ACC112 (cell line): ENCODE measurements around the gene NEK9.

ENCODE experiments used
- H2AFZ ChIP-seq: fragments of 200-600 bp; sonication (generic); one replicate; pipeline ENCODE4 v1.6.0; 2017; ENCODE audit warnings: antibody characterized with exemption, low read length; ENCODE audit not compliant: unreplicated experiment
- H3K27ac ChIP-seq: fragments of 200-600 bp; sonication (generic); 2 replicates; pipeline ENCODE4 v1.5.1; 2014; ENCODE audit warnings: low read depth, mild to moderate bottlenecking, antibody characterized with exemption, low read length, moderate library complexity
- H3K27me3 ChIP-seq: fragments of 200-600 bp; sonication (generic); 2 replicates; pipeline ENCODE4 v1.6.1; 2014; ENCODE audit warnings: mild to moderate bottlenecking, antibody characterized with exemption, low read length, moderate library complexity, mixed read lengths; ENCODE audit not compliant: insufficient read depth
- H3K36me3 ChIP-seq: fragments of 200-600 bp; sonication (generic); 2 replicates; pipeline ENCODE4 v1.6.1; 2016; ENCODE audit warnings: mild to moderate bottlenecking, antibody characterized with exemption, low read length, moderate library complexity, mixed read lengths; ENCODE audit not compliant: insufficient read depth
- H3K4me1 ChIP-seq: fragments of 200-600 bp; sonication (generic); one replicate; pipeline ENCODE4 v1.6.1; 2016; ENCODE audit warnings: low read length, mixed read lengths; ENCODE audit not compliant: insufficient read depth, unreplicated experiment, control insufficient read depth
- H3K4me3 ChIP-seq: fragments of 200-600 bp; sonication (generic); 2 replicates; pipeline ENCODE4 v1.5.1; 2014; ENCODE audit warnings: mild to moderate bottlenecking, low read depth, low read length
- H3K79me2 ChIP-seq: fragments of 200-600 bp; sonication (generic); one replicate; pipeline ENCODE4 v1.6.0; 2016; ENCODE audit warnings: low read length; ENCODE audit not compliant: control insufficient read depth, unreplicated experiment, insufficient read depth

Gene NEK9

DNA sequence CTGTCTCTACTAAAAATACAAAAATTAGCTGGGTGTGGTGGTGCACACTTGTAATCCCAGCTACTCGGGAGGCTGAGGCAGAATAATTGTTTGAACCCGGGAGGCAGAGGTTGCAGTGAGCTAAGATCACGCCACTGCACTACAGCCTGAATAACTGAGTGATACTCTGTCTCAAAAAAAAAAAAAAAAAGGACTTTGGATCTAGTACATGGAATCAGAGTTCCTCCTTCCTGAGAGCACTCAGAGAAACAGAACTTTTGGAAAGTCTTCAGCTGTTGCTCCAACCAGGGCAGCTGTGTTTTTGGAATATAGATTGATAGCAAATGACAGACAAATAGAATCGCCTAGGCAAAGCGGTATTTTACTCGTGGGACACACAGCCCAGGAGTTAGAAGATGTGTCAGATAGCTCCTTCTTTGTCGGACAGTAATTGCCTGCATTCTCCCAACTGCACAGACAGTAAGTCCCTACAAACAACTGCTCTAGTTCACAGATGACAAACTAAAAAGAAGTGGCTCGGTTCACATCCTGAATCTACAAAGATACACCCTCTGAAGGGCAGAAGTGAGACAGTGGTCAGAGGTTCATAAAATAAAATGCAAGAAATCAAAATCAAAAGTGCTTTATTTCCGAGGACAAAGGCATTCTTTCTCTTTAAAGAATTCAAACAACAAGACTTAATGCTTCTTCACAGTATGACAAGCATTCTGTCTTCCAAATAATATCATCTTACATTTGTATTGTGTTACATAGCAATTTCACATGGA is 17.1 kb upstream of the NEK9 start:
- Histone ChIP-seq H3K79me2 (peaks cover 27% of the 10 kb centered on the region), H3K4me3 (no peak overlapping the region), H3K27ac (no peak overlapping the region), H3K36me3 (0 out of 2 replicates have a peak, but pooled peaks cover 5% of the 10 kb centered on the region), H2AFZ (no peak overlapping the region), H3K27me3 (no peaks in the 10 kb centered on the region), H3K4me1 (peaks cover 9% of the 10 kb centered on the region)

DNA sequence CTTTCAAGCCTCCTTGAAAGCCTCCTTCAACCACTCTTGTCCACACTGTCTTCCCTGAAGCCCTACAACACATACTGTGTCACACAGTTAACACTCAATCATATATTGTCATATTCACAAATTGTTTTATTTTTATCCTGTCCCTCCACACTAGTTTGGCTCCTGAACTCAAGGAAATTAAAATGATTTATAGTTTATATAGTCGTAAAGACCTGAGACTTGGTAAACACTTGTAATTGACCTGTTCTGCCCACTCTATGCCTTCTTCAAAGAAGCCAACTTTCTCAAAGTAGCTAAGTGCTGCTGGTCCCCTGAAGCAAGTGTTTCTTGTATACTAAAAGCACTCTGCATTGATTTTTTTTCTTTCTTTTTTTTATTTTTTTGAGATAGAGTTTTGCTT is 15.6 kb upstream of the NEK9 start:
- peak overlapping the region; percentile 19; the same call in 1 of the 2 replicates for H3K27ac ChIP-seq
- H3K79me2 ChIP-seq, result peaks cover 37% of the 10 kb centered on the region
- H3K4me1 ChIP-seq, result peaks cover 9% of the 10 kb centered on the region
- H2AFZ ChIP-seq, result no peak overlapping the region
- H3K4me3 ChIP-seq, result no peak overlapping the region
- H3K36me3 ChIP-seq, result 0 out of 2 replicates have a peak, but pooled peaks cover 5% of the 10 kb centered on the region
- no peaks in the 10 kb centered on the region for H3K27me3 ChIP-seq

DNA sequence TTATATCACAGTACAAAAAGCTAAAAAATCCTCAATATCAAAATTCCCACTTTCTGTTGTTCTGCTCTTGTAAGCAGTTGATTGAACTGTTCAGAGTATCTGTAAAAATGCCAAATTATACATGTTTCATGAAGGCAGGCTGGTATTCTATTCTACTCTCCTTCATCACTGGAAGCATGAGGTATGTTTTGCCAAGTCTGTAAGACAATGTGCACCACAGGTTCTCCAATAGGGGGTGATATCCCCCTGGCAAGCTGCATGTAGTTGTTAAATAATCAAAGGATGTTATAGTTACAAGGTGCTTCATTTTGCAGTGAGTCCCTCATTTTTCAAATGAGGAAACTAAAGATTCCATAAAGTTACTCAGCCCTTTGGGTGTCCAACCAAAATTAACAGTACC is 15.1 kb upstream of the NEK9 start:
- Histone ChIP-seq H3K4me1 (peaks cover 9% of the 10 kb centered on the region), H3K79me2 (peaks cover 37% of the 10 kb centered on the region), H3K4me3 (no peak overlapping the region), H3K27me3 (no peaks in the 10 kb centered on the region), H2AFZ (no peak overlapping the region), H3K27ac (no peak overlapping the region), H3K36me3 (0 out of 2 replicates have a peak, but pooled peaks cover 5% of the 10 kb centered on the region)

DNA sequence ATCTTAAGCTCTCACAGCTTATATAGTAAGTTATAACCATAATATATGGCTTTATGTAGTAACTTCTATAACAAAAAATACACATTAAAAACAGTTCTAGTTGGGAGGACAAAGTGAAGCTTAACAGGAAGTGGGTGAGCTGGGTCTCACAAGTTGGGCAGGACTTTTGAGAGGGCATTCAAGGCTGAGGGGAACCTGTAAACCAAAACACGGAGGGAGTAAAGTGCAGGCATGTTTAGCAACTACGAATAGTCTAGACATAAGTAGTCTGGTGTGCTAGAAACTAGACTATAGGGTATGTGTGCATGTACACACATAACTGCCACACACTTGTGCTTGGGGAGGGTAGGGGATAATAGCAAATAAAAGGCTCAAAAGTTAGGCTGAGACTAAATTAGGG is 14.2 kb upstream of the NEK9 start:
- Histone ChIP-seq H3K27me3 (no peaks in the 10 kb centered on the region), H3K79me2 (peaks cover 37% of the 10 kb centered on the region), H3K27ac (no peak overlapping the region), H2AFZ (no peak overlapping the region), H3K36me3 (0 out of 2 replicates have a peak, but pooled peaks cover 5% of the 10 kb centered on the region), H3K4me1 (peaks cover 9% of the 10 kb centered on the region), H3K4me3 (no peak overlapping the region)

DNA sequence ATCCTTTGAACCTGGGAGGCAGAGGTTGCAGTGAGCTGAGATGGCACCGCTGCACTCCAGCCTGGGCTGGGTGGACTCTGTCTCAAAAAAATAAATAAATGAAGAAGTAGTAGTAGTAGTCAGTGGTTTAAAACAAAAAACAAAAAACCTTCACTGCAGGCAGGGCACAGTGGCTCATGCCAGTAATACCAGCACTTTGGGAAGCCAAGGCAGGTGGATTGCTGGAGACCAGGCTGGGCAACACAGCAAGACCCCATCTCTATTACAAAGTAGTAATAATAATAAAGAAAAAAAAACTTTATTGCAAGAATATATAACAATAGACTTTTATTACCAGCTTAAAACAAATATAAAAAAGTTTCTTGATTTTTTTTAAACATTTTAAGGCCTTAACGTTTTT is 13.8 kb upstream of the NEK9 start:
- Histone ChIP-seq H3K4me3 (no peak overlapping the region), H3K27ac (no peak overlapping the region), H3K4me1 (peaks cover 9% of the 10 kb centered on the region), H3K79me2 (peaks cover 37% of the 10 kb centered on the region), H2AFZ (no peak overlapping the region), H3K27me3 (no peaks in the 10 kb centered on the region), H3K36me3 (0 out of 2 replicates have a peak, but pooled peaks cover 5% of the 10 kb centered on the region)

DNA sequence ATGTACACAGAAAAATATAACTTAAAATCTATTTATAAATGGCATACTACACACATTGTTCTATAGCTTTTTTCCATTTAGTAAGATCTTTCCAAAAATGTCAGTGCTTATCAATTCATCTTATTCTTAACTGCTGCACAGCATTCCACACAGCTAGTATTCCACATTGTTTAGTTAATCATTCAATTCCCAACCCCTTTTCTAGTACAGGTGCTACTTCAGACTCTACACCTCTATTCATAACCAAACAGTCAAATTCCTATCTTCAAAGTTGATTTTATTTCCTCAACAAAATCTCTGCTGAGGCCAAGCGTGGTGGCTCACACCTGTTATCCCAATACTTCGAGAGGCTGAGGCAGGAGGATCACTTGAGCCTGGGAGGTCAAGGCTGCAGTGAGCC is 12.3 kb upstream of the NEK9 start:
- Histone ChIP-seq H2AFZ (no peak overlapping the region), H3K4me3 (no peak overlapping the region), H3K27me3 (no peaks in the 10 kb centered on the region), H3K36me3 (peaks cover 7% of the 10 kb centered on the region; the same call in 1 of the 2 replicates), H3K4me1 (peaks cover 9% of the 10 kb centered on the region), H3K27ac (no peak overlapping the region), H3K79me2 (peaks cover 37% of the 10 kb centered on the region)

DNA sequence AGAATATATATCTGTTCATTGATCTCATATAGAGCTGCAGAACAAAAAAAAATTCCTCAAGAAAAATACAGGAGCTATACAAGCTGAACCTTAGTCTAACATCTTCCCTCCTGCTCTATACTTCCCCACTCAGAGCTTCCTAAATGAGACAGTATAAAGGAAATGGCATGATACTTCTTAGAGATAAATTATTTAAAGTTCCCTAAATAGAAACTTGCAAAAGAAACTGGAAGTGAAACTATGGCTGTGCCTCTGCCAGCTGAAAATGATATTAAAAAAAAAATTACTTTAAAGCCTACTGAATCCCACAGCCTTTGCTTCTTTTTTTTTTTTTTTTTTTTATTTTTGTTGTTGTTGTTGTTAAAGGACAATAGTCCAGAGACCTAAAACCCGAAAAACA is 11.6 kb upstream of the NEK9 start:
- H3K27ac ChIP-seq, result no peak overlapping the region
- H3K4me1 ChIP-seq, result peaks cover 9% of the 10 kb centered on the region
- H3K27me3 ChIP-seq, result no peaks in the 10 kb centered on the region
- H2AFZ ChIP-seq, result no peak overlapping the region
- peaks cover 33% of the 10 kb centered on the region for H3K79me2 ChIP-seq
- peaks cover 8% of the 10 kb centered on the region for H3K36me3 ChIP-seq
- no peak overlapping the region for H3K4me3 ChIP-seq

DNA sequence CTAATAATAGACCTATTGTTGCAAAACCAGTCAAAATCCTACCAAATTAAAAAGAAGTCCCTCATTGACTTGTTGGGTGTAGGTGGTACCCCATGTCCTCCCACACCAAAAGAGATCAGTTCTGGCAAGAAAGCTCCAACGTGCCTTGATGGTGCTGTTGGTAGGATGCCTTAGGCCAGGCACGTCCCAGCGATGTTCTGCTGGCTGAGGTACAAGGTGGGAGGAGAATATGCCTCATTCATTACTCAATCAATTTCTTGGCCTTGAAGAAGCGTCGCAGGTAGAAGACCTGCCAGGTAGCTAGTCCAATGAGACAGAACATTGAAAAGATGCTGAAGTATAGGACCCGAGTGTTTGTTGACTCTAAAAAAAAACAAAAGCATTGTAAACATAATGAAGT is 7.8 kb upstream of the NEK9 start:
- peaks cover 18% of the 10 kb centered on the region for H3K79me2 ChIP-seq
- H3K4me1 ChIP-seq, result peaks cover 11% of the 10 kb centered on the region
- no peaks in the 10 kb centered on the region for H3K27me3 ChIP-seq
- H3K36me3 ChIP-seq, result peaks cover 13% of the 10 kb centered on the region
- no peak overlapping the region for H3K27ac ChIP-seq
- no peak overlapping the region for H2AFZ ChIP-seq
- no peak overlapping the region for H3K4me3 ChIP-seq

DNA sequence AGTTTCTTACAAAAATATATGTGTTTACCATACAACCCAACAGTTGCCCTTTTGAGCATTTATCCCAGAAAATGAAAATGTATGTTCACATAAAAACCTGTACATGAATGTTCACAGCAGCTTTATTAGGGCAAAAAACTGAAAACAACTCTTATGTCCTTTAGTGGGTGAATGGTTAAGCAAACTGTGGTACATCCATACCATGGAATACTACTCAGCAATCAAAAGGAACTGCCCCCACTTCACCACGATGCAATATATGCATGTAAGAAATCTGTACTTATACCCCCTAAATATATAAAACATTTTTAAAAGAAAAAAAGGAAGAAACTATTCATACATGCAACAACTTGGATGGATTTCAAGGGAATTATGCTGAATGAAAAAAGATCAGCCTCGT is 6.7 kb upstream of the NEK9 start:
- Histone ChIP-seq H3K4me3 (no peak overlapping the region), H3K27me3 (no peaks in the 10 kb centered on the region), H3K4me1 (peaks cover 7% of the 10 kb centered on the region), H3K79me2 (peaks cover 9% of the 10 kb centered on the region), H3K36me3 (peaks cover 13% of the 10 kb centered on the region), H3K27ac (no peak overlapping the region), H2AFZ (no peak overlapping the region)

DNA sequence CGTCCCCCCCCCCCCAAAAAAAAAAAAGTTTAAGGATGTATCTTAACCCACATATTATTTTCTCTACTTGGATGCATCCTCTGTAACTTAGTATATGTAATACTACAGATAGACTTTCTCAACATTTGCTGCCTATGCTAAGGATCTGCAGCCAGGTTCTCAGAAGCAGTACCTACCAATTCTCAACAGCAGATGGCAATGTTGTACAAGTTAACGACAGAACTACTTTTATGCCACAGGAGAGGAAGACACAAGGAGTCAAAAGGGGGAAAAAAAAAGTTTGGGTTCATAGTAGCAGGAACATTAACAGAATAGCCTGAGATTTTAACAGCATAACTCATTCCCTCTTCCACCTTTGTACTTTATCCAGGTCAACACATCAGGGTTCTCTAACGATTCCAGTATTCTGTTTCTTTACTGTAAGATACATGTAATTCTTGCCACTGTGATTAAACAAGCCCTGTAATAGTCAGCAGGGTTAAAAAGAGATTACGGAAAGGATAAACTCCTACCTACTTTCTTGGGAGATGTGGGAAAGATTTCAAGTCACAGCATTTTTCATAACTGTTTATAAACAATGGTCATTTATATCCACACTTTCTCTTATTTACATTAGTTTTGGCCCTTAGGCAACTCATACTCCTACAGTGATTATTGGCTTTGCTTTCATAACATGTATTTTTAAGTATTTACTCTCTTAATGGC is 5.7 kb upstream of the NEK9 start:
- no peaks in the 10 kb centered on the region for H3K27me3 ChIP-seq
- no peak overlapping the region for H2AFZ ChIP-seq
- peak overlapping the region; percentile 57 for H3K27ac ChIP-seq
- no peak overlapping the region for H3K4me3 ChIP-seq
- peaks cover 11% of the 10 kb centered on the region for H3K79me2 ChIP-seq
- H3K4me1 ChIP-seq, result peaks cover 6% of the 10 kb centered on the region
- H3K36me3 ChIP-seq, result peaks cover 13% of the 10 kb centered on the region

DNA sequence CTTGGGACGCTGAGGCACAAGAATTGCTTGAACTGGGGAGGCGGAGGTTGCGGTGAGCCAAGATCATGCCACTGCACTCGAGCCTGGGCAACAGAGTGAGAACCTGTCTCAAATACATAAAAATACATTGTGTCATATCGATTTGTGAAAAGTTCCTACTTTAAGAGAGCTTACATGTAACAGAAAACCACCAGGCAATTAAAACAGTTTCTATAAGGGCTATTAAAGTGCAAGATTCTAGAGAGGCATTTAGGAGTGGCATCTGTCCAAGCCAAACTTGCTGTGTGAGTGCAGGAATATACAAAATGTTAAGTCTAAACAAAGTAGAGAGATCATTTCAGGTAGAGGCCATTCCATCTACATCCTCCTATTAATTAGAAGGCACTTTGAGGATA is 1.7 kb upstream of the NEK9 start:
- peaks cover 43% of the 10 kb centered on the region for H3K79me2 ChIP-seq

More for the DNA sequence above, 1.7 kb upstream of the NEK9 start:
- Histone ChIP-seq H3K4me1 (peaks cover 26% of the 10 kb centered on the region), H3K4me3 (no peak overlapping the region), H3K27me3 (no peaks in the 10 kb centered on the region), H2AFZ (no peak overlapping the region), H3K27ac (no peak overlapping the region), H3K36me3 (peaks cover 6% of the 10 kb centered on the region; the same call in 1 of the 2 replicates)
